ENCODE data around the gene GNAO1. TPM values are rescaled to one million over a fixed set of nuclear protein-coding genes. Genes with fewer than 3 reads are reported as not detected.

The GNAO1 gene
- polyA plus RNA-seq, 1 experiment: 10.8 TPM

DNA sequence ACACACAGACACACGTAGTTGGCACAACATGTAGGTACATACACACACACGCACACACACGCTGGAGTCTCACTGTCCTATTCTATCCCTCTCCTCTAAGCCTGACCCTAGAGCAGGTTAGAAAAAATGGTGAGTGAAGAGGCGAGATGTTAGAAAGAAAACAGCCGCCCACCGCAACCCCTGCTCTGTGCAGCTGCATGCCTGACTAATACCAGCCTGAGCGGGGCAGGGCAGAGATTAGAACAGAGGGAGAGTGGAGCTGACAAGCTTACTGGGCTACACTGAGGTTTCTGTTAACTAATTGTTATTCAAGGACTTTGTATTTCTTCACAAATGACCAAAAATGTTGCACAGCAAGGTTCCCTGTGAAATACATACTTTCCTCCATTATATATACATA, 174.3 kb downstream of the GNAO1 start:
- Histone ChIP-seq H3K4me3 (ENCODE audit: low read depth, low read length) (no peak overlapping the region), H3K36me3 (ENCODE audit: control insufficient read depth, insufficient read depth, low read length) (peaks cover 29% of the 10 kb centered on the region), H3K27me3 (ENCODE audit: control insufficient read depth, insufficient read depth, low read length) (no peaks in the 10 kb centered on the region)
- TF ChIP-seq, protein P1, sequence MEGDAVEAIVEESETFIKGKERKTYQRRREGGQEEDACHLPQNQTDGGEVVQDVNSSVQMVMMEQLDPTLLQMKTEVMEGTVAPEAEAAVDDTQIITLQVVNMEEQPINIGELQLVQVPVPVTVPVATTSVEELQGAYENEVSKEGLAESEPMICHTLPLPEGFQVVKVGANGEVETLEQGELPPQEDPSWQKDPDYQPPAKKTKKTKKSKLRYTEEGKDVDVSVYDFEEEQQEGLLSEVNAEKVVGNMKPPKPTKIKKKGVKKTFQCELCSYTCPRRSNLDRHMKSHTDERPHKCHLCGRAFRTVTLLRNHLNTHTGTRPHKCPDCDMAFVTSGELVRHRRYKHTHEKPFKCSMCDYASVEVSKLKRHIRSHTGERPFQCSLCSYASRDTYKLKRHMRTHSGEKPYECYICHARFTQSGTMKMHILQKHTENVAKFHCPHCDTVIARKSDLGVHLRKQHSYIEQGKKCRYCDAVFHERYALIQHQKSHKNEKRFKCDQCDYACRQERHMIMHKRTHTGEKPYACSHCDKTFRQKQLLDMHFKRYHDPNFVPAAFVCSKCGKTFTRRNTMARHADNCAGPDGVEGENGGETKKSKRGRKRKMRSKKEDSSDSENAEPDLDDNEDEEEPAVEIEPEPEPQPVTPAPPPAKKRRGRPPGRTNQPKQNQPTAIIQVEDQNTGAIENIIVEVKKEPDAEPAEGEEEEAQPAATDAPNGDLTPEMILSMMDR (IDR thresholded peaks at IDR 0.05; ENCODE audit: insufficient read depth, low read depth, low read length): no peak
- CTCF ChIA-PET: no interaction called here
- POLR2A ChIA-PET: no interaction called here
- no peak for DNase-seq (ENCODE audit: low read depth)

DNA sequence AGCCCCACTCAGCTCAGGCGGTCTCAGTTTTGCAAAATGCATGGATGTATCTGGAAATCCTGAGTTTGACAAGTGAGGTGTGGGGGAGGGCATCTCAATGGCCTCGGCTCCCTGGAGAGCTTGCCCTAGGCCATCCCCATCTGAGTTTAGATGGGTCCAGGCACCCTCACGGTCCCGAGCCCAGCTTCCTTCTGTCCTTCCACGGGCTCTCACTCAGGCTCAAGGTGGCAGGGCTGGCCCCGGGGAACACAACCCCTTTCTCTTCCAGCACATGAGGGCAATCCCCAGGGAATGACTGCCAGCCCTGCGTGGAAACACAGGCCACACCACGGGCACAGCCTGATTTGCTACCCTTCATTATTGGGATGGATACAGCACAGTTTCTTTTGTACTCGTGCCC, 175.7 kb downstream of the GNAO1 start:
- DNase-seq (ENCODE audit: low read depth): no peak
- TF ChIP-seq, protein P1 (IDR thresholded peaks at IDR 0.05; ENCODE audit: insufficient read depth, low read depth, low read length): no peak
- POLR2A ChIA-PET: no interaction called here
- Histone ChIP-seq H3K4me3 (ENCODE audit: low read depth, low read length) (no peak overlapping the region), H3K27me3 (ENCODE audit: control insufficient read depth, insufficient read depth, low read length) (no peaks in the 10 kb centered on the region), H3K36me3 (ENCODE audit: control insufficient read depth, insufficient read depth, low read length) (peaks cover 27% of the 10 kb centered on the region)
- CTCF ChIA-PET: interaction anchor here (0.8 to 1.2 kb wide), 2 partner anchors 10 kb away, joined by 3 to 5 read pairs; no protein-coding TSS in a partner anchor

GRCh38 chr16:56367764-56368163, 176.5 kb downstream of the GNAO1 start:
- Histone ChIP-seq H3K27me3 (ENCODE audit: control insufficient read depth, insufficient read depth, low read length) (no peaks in the 10 kb centered on the region), H3K4me3 (ENCODE audit: low read depth, low read length) (no peak overlapping the region), H3K36me3 (ENCODE audit: control insufficient read depth, insufficient read depth, low read length) (peaks cover 20% of the 10 kb centered on the region)
- TF ChIP-seq, protein P1 (IDR thresholded peaks at IDR 0.05; ENCODE audit: insufficient read depth, low read depth, low read length): no peak
- ChIA-PET POLR2A (no interaction called here), CTCF (interaction anchor here (1.2 kb wide), 1 partner anchor 11 kb away, joined by 5 read pairs; no protein-coding TSS in a partner anchor)
- DNase-seq (ENCODE audit: low read depth): no peak

DNA sequence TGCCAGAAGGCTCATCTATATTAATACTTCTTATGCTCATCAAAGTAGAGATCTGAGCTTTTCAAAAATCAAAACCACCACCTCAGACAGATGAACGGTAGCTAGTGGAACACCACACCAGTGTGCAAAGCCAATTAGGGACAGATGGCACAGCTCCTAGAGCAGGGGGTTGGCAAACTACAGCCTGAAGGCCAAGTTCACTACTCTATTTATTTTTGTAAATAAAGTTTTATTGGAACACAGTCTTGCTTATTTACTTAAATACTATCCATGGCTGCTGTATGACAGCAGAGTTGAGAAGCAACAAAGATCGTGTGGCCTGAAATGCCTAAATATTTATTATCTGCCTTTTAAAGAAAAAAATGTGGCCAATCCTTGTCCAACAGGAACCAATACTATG, 177.3 kb downstream of the GNAO1 start:
- ChIA-PET POLR2A (no interaction called here), CTCF (interaction anchor here (3.3 kb wide), 1 partner anchor 12 kb away, joined by 17 read pairs; no protein-coding TSS in a partner anchor)
- peaks cover 17% of the 10 kb centered on the region for H3K36me3 ChIP-seq (ENCODE audit: control insufficient read depth, insufficient read depth, low read length)
- DNase-seq (ENCODE audit: low read depth): no peak
- H3K4me3 ChIP-seq (ENCODE audit: low read depth, low read length): no peak overlapping the region
- TF ChIP-seq, protein P1 (IDR thresholded peaks at IDR 0.05; ENCODE audit: insufficient read depth, low read depth, low read length): no peak
- no peaks in the 10 kb centered on the region for H3K27me3 ChIP-seq (ENCODE audit: control insufficient read depth, insufficient read depth, low read length)

GRCh38 chr16:56369202-56369601, 177.9 kb downstream of the GNAO1 start:
- DNase-seq (ENCODE audit: low read depth): no peak
- TF ChIP-seq, protein P1 (IDR thresholded peaks at IDR 0.05; ENCODE audit: insufficient read depth, low read depth, low read length): no peak
- ChIA-PET POLR2A (no interaction called here), CTCF (interaction anchor here (3.3 kb wide), 1 partner anchor 13 kb away, joined by 17 read pairs; no protein-coding TSS in a partner anchor)
- H3K27me3 ChIP-seq (ENCODE audit: control insufficient read depth, insufficient read depth, low read length): no peaks in the 10 kb centered on the region
- H3K4me3 ChIP-seq (ENCODE audit: low read depth, low read length): no peak overlapping the region
- peaks cover 12% of the 10 kb centered on the region for H3K36me3 ChIP-seq (ENCODE audit: control insufficient read depth, insufficient read depth, low read length)

All from BJ (cell line).